ENCODE measurements around the gene PRR14.

PRR14 gene

GRCh38 chr16:30650369-30651123, at the start of gene PRR14:
TSS of gene PRR14 (plus strand) at chr16:30650960. CDS start at chr16:30651646, 686 bp downstream.
- no peak for TF ChIP-seq CTCF (conservative IDR thresholded peaks at IDR 0.05)
- peak within 1 kb of the TSS; percentile 83 for H3K27ac ChIP-seq

DNA sequence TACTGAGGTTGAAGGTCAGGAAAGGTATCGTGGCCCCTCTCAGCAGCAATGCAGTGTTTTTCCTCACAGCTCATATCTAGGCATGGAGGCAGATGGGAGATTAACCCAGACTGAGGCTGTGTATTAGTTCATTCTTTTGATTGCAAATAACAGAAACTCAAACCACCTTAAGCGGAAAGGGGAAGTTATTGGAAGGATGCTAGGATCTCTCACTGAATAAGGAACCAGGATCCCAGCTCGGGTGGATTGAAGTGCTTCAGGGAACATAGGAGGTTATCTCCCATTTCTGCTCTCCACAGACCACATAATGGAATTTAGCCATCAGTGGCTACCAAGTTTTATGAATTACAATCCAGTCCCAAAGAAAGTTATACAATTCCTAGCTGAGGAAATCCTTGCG, 48.8 kb upstream of the PRR14 start:
- H3K27ac ChIP-seq, result no peak overlapping the region
- no peak for TF ChIP-seq CTCF (conservative IDR thresholded peaks at IDR 0.05)

- TF ChIP-seq CTCF (conservative IDR thresholded peaks at IDR 0.05), result no peak
- H3K27ac ChIP-seq, result no peak overlapping the region
Measured at GRCh38 chr16:30602616-30603277, 48.0 kb upstream of the PRR14 start.

- H3K27ac ChIP-seq, result no peak overlapping the region
Measured at GRCh38 chr16:30603945-30604315, 46.8 kb upstream of the PRR14 start.

GRCh38 chr16:30604316-30604947, 46.3 kb upstream of the PRR14 start:
- no peak overlapping the region for H3K27ac ChIP-seq
- TF ChIP-seq CTCF (conservative IDR thresholded peaks at IDR 0.05), result no peak

More at GRCh38 chr16:30603945-30604315, 46.8 kb upstream of the PRR14 start:
- no peak for TF ChIP-seq CTCF (conservative IDR thresholded peaks at IDR 0.05)

- no peak overlapping the region for H3K27ac ChIP-seq
- TF ChIP-seq CTCF (conservative IDR thresholded peaks at IDR 0.05), result no peak
Measured at GRCh38 chr16:30605158-30605557, 45.6 kb upstream of the PRR14 start.

DNA sequence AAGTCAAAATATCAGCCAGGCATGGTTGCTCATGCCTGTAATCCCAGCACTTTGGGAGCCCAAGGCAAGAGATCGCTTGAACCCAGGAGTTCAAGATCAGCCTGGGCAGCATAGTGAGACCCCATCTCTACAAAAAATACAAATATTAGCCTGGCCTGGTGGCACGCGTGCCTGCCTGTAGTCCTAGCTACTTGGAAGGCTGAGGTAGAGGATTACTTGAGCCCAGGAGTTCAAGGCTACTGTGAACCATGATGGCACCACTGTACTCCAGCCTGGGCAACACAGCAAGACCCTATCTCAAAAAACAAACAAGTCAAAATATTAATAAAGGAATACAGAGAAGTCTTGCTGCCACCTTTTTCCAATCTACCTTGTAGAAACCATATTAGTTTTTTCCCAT, 44.8 kb upstream of the PRR14 start:
- no peak for TF ChIP-seq CTCF (conservative IDR thresholded peaks at IDR 0.05)
- no peak overlapping the region for H3K27ac ChIP-seq
